Ectodermal cell (in vitro differentiated cells): ENCODE data around the gene SERPINB6.
"Not testable (repeated sequence)": the region's sequence is repeated elsewhere in the genome, so short reads cannot be mapped to it uniquely, and the experiment has no call there.

ENCODE experiments used
- H3K27ac ChIP-seq: 2 replicates; pipeline ENCODE4 v1.7.0; 2013; ENCODE audit warnings: mild to moderate bottlenecking, low read depth, low read length; ENCODE audit not compliant: insufficient read depth, poor library complexity, severe bottlenecking
- H3K27me3 ChIP-seq: 2 replicates; pipeline ENCODE4 v1.7.0; 2013; ENCODE audit warnings: mild to moderate bottlenecking, low read length; ENCODE audit not compliant: insufficient read depth, control insufficient read depth, poor library complexity, severe bottlenecking
- H3K36me3 ChIP-seq: one replicate; pipeline ENCODE4 v1.7.0; 2013; ENCODE audit warnings: low read length; ENCODE audit not compliant: control insufficient read depth, insufficient read depth
- H3K4me1 ChIP-seq: one replicate; pipeline ENCODE4 v1.7.0; 2013; ENCODE audit warnings: low read length; ENCODE audit not compliant: control insufficient read depth, insufficient read depth
- H3K4me3 ChIP-seq: 2 replicates; pipeline ENCODE4 v1.7.0; 2013; ENCODE audit warnings: low read depth, low read length, control low read depth; ENCODE audit not compliant: insufficient read depth
- H3K9me3 ChIP-seq: 2 replicates; pipeline ENCODE4 v1.7.0; 2013; ENCODE audit warnings: mild to moderate bottlenecking, low read length, moderate library complexity; ENCODE audit not compliant: control insufficient read depth
- WGBS, 2 experiments: methylation state at CpG; one replicate each; pipeline ENCODE4 v1.1.7; 2013; ENCODE audit warnings: missing lambda C conversion rate in 2 of 2; 5-methylcytosine and 5-hydroxymethylcytosine counted together

Gene SERPINB6

GRCh38 chr6:2939315-2940009, 31.9 kb downstream of the SERPINB6 start:
- no peaks in the 10 kb centered on the region for H3K4me1 ChIP-seq
- H3K4me3 ChIP-seq = no peak overlapping the region
- no peaks in the 10 kb centered on the region for H3K27me3 ChIP-seq
- H3K27ac ChIP-seq = no peak overlapping the region
- 96% methylated on average over 34 of the region's 34 CpGs for WGBS, 2 experiments
- H3K36me3 ChIP-seq = no peaks in the 10 kb centered on the region
- H3K9me3 ChIP-seq = no peaks in the 10 kb centered on the region

- Histone ChIP-seq H3K4me3 (no peak overlapping the region), H3K4me1 (no peaks in the 10 kb centered on the region), H3K9me3 (no peaks in the 10 kb centered on the region), H3K27me3 (no peaks in the 10 kb centered on the region), H3K36me3 (no peaks in the 10 kb centered on the region), H3K27ac (no peak overlapping the region)
- WGBS, 2 experiments = 89 to 91% methylated on average over 9 of the region's 9 CpGs
Measured at GRCh38 chr6:2938632-2939083, 32.7 kb downstream of the SERPINB6 start.

- H3K4me1 ChIP-seq = no peaks in the 10 kb centered on the region
- H3K36me3 ChIP-seq = no peaks in the 10 kb centered on the region
- WGBS, 2 experiments = 89 to 93% methylated on average over 16 of the region's 16 CpGs
- no peaks in the 10 kb centered on the region for H3K9me3 ChIP-seq
- H3K27me3 ChIP-seq = no peaks in the 10 kb centered on the region
- H3K4me3 ChIP-seq = no peak overlapping the region
- no peak overlapping the region for H3K27ac ChIP-seq
Measured at GRCh38 chr6:2938004-2938631, 33.2 kb downstream of the SERPINB6 start.

- 95 to 96% methylated on average over 3 of the region's 3 CpGs for WGBS, 2 experiments
- Histone ChIP-seq H3K36me3 (no peaks in the 10 kb centered on the region), H3K27ac (no peak overlapping the region), H3K27me3 (no peaks in the 10 kb centered on the region), H3K9me3 (no peaks in the 10 kb centered on the region), H3K4me3 (no peak overlapping the region), H3K4me1 (no peaks in the 10 kb centered on the region)
Measured at GRCh38 chr6:2937627-2938003, 33.8 kb downstream of the SERPINB6 start.

- H3K4me3 ChIP-seq = no peak overlapping the region
- H3K9me3 ChIP-seq = no peaks in the 10 kb centered on the region
- H3K27me3 ChIP-seq = no peaks in the 10 kb centered on the region
- H3K27ac ChIP-seq = no peak overlapping the region
- H3K36me3 ChIP-seq = no peaks in the 10 kb centered on the region
- WGBS, 2 experiments = 96 to 97% methylated on average over 44 of the region's 44 CpGs
- peaks cover 3% of the 10 kb centered on the region for H3K4me1 ChIP-seq
Measured at GRCh38 chr6:2935566-2936291, 35.6 kb downstream of the SERPINB6 start.

DNA sequence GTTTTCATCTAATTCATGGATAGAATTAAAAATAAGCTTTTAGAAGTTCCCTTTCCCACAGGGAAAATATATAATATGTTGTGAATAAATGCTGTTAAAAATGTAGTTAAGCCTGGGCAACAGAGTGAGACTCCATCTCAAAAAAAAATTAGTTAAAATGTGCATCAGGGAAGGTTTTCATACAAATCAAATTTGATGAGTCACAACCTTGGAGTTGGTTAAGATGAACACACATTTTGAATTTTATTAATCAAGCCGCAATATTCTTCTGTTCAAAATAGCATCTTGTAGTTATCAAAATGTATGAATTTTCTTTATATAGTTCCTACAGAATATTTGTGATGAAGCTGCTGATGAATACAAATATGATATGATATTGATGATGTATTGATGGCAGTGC, 37.3 kb downstream of the SERPINB6 start:
- H3K4me1 ChIP-seq = peaks cover 3% of the 10 kb centered on the region
- no peak overlapping the region for H3K4me3 ChIP-seq
- no peak overlapping the region for H3K27ac ChIP-seq
- 100% methylated on average over 1 of the region's 1 CpG; no CpG with 5 or more reads in 1 of the 2 experiments for WGBS, 2 experiments
- H3K36me3 ChIP-seq = no peaks in the 10 kb centered on the region
- no peaks in the 10 kb centered on the region for H3K9me3 ChIP-seq
- H3K27me3 ChIP-seq = no peaks in the 10 kb centered on the region

- 91% methylated on average over 11 of the region's 11 CpGs for WGBS, 2 experiments
- H3K4me1 ChIP-seq, H3K4me3 ChIP-seq, H3K27me3 ChIP-seq, H3K36me3 ChIP-seq, H3K9me3 ChIP-seq, H3K27ac ChIP-seq: not testable (repeated sequence)
Measured at GRCh38 chr6:2932911-2933310, 38.5 kb downstream of the SERPINB6 start.

DNA sequence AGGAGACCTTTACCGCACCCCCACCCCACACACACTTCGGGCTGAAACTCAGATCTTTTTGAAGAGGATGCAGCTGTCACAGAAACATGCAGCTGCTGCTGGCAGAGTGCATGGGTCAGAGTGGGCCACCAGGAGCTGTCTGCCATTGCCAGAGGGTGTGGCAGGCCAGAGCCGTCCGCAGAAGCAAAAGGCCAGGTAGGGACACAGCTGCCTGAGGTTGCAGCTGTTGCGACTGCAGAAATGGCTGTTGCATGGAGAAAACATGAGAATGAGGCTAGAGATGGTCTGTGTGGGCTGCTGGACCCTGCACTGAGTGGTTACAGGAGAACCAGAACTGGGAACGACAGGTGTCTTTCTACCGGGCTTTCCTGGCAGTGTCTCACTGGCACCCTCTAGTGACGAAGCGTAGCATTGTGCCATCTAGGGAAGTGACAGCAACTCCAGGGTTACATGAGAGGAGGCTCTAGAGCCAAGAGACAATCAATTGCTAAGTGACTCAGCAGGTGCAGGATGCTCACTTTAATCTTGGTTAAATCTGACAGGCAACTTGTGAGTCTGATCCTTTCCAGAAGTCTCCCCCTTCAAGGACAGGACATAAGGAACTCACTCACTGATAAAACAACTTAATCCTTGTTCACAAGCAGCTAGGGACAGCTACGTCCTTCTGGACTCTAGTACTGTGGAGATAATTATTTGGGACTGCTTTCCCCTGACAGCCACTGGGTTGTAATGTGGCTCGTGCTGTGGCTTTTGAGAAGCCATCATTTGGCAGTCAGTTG, 39.2 kb downstream of the SERPINB6 start:
- Histone ChIP-seq H3K4me3 (no peak overlapping the region), H3K4me1 (peaks cover 3% of the 10 kb centered on the region), H3K36me3 (no peaks in the 10 kb centered on the region), H3K27me3 (no peaks in the 10 kb centered on the region), H3K27ac (no peak overlapping the region), H3K9me3 (no peaks in the 10 kb centered on the region)
- WGBS, 2 experiments = 39 to 40% methylated on average over 11 of the region's 11 CpGs

DNA sequence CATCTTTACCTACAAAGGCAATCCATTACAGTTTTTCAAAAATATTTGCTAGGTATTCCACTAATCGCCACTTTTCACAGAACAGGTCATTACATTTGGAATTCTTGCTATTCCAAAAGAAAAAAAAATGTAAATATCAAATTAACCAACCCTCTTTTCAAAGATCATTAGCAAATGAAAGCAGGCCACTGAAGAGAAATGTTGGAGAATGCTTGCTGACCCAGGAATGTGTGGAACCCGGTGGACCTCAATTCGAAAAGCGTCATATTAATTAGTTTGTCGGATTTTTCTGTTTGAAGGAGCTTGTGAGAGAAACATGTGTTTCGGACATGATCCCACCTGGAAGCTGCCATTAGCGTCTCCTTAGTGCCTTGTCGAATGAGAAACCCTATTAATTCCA, 40.3 kb downstream of the SERPINB6 start:
- no peaks in the 10 kb centered on the region for H3K36me3 ChIP-seq
- no peak overlapping the region for H3K27ac ChIP-seq
- WGBS, 2 experiments = 47 to 49% methylated on average over 8 of the region's 8 CpGs

DNA sequence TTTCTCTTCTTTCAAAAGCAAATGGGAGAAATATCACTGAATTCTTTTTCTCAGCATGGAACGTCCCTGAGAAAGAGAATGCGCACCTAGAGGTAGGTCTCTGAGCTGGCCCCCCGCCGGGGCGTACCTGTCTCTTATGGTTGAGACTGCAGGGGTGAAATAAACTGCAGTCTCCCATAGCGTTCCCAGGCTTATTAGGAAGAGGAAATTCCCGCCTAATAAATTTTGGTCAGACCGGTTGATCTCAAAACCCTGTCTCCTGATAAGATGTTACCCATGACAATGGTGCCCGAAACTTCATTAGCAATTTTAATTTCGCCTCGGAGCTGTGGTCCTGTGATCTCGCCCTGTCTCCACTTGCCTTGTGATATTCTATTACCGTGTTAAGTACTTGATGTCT, 43.4 kb downstream of the SERPINB6 start:
- H3K9me3 ChIP-seq, H3K27me3 ChIP-seq, H3K4me1 ChIP-seq, H3K36me3 ChIP-seq, H3K27ac ChIP-seq, H3K4me3 ChIP-seq: not testable (repeated sequence)
- WGBS, 2 experiments = 53 to 56% methylated on average over 12 to 13 of the region's 13 CpGs

More for the DNA sequence above, 40.3 kb downstream of the SERPINB6 start:
- no peak overlapping the region for H3K4me3 ChIP-seq
- H3K4me1 ChIP-seq = peaks cover 3% of the 10 kb centered on the region
- no peaks in the 10 kb centered on the region for H3K9me3 ChIP-seq
- H3K27me3 ChIP-seq = no peaks in the 10 kb centered on the region
